Esophagus muscularis mucosa (tissue), 3 donors: ENCODE measurements around the gene SIGLEC15.

Experiments used
- POLR2A ChIP-seq: fragments of 450-650 bp; IDR thresholded peaks from one replicate; pipeline ENCODE4 v1.6.1; 2017; ENCODE audit warnings: antibody characterized with exemption, moderate library complexity, mild to moderate bottlenecking, low read depth
- POLR2AphosphoS5 ChIP-seq, 2 donors: sonication (generic); formaldehyde crosslinking; IDR thresholded peaks; one replicate each; pipeline ENCODE4 v1.6.1; 2017; ENCODE audit warnings: antibody characterized with exemption in 2 of 2
- TF ChIP-seq, protein P1 (sequence below), 3 experiments: fragments of 200-600 bp in 2 of 3; fragments of 450-650 bp in 1 of 3; sonication (generic) in 2 of 3; IDR thresholded peaks; one replicate each; pipeline ENCODE4 v1.5.1; 2017 to 2019; ENCODE audit warnings: antibody characterized with exemption in 3 of 3, mild to moderate bottlenecking in 2 of 3, moderate library complexity in 1 of 3

DNA sequence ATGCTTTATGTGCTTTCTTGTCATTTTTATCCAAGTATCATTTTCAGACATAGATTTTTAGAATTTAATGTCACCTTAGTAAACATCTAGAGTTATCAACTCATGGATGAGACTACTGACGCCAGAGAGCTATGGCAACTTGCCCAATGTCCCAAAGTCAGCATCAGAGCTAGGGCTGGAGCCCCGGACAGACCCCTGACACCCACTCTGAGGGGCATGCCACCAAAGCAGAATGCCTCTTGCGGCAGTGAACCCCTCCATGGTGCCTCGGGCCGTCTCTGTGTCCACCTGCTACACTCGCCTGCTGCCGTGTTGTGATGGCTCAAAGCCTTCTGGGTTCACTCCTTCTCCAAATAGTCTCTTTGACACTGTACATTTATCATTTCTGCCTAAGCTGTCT lies 5.4 kb downstream of the SIGLEC15 start:
- TF ChIP-seq, protein P1, sequence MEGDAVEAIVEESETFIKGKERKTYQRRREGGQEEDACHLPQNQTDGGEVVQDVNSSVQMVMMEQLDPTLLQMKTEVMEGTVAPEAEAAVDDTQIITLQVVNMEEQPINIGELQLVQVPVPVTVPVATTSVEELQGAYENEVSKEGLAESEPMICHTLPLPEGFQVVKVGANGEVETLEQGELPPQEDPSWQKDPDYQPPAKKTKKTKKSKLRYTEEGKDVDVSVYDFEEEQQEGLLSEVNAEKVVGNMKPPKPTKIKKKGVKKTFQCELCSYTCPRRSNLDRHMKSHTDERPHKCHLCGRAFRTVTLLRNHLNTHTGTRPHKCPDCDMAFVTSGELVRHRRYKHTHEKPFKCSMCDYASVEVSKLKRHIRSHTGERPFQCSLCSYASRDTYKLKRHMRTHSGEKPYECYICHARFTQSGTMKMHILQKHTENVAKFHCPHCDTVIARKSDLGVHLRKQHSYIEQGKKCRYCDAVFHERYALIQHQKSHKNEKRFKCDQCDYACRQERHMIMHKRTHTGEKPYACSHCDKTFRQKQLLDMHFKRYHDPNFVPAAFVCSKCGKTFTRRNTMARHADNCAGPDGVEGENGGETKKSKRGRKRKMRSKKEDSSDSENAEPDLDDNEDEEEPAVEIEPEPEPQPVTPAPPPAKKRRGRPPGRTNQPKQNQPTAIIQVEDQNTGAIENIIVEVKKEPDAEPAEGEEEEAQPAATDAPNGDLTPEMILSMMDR (IDR thresholded peaks at IDR 0.05): no peak
- TF ChIP-seq POLR2A (no peak), POLR2AphosphoS5 (IDR thresholded peaks at IDR 0.05) (no peak)
